ENCODE results near the gene FGD6.
"Not testable (repeated sequence)": the region's sequence is repeated elsewhere in the genome, so short reads cannot be mapped to it uniquely, and the experiment has no call there.

The FGD6 gene

DNA sequence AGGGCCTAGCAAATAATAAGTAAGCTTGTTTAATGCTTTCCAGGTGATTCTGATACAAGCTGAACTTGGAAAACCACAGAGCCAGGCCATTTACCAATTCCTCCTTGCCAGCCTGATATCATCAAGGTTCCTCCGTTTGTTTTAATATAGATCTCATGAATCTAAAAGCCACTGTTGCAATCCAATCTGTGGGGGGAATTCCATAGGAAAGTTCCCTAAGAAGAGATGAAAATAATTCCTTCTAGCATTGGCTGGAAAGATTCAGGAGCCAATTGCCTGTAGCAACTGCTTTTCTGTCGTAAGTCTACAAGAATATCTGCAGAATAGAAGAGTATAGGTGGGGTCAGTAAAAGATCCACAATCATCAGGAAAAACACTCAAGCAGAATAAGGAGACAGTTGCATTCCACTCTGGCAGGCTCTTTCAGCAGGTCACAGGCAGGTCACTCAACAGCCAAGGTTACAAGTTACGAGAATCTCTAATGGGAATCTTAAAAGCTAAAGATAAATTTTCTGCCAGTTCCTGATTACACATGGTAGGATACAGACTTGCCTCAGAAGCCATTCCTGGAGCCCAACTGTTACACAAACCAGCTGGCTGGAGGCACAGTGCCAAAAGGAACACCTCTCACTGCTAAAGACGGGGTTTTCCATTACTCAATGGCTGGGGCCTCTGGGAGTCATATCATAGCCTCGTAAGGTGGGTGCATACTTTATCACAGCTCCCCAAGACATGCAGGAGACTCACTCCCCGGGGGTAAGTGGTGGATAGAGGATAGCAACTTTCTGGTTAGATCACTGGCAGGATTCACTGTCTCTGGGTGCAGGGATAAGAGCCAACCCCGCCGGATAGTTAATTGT, 43.6 kb downstream of the FGD6 start:
- DNase-seq = peak; percentile 80

GRCh38 chr12:95169368-95169767, 47.9 kb downstream of the FGD6 start:
- DNase-seq = peak; percentile 48

- no peak for DNase-seq
Measured at GRCh38 chr12:95168746-95169145, 48.5 kb downstream of the FGD6 start.

DNA sequence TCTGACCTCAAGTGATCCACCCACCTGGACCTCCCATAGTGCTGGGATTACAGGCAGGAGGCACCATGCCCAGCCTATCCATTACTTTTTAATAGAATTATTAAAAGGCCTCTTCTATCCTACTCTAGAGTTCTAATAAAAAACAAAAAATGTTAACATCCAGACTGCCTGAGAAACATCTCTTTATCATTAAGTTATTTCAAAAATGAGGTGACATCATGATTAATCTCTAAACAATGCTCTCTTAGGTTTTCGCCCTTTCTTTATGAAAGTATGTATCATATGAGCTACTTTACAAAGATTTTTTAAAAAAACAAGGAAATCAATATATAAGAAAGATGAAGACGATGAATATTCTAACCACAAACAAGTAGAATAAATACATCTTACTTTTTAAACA, 52.6 kb downstream of the FGD6 start:
- no peak for DNase-seq

DNA sequence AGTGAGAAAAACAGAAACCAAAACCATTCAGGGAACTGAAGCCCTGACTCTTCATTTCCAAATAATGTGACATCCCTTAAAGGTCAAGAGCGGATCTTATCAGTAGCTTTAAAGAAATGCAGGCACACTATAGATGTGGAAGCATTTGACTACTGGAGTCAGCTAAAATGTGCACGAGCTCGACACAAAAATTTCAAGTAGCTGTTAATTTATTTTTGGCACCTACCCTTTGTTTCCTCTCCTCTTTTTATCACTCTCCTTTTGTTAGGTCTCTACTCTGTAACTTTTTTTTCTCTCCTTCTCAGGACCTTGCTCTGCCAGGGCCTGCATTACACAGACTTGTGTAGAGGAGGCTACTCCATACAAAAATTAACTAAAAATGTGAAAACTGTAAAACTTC, 58.3 kb downstream of the FGD6 start:
- no peak for DNase-seq

DNA sequence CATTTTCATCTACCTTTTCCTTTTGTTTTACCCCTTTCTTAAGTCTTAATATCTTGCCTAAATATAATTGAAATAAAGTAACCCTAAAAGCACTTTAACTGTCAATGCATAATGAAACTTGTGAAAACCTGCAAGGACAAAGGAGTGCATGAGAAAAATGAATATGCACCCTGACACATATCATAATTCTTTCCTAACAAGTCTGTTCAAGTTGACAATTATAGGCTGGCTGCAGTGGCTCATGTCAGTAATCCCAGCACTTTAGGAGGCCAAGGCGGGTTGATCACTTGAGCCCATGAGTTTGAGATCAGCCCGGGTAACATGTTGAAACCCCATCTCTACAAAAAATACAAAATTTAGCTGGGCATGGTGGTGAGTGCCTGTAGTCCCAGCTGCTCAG, 65.4 kb downstream of the FGD6 start:
- DNase-seq = no peak

DNA sequence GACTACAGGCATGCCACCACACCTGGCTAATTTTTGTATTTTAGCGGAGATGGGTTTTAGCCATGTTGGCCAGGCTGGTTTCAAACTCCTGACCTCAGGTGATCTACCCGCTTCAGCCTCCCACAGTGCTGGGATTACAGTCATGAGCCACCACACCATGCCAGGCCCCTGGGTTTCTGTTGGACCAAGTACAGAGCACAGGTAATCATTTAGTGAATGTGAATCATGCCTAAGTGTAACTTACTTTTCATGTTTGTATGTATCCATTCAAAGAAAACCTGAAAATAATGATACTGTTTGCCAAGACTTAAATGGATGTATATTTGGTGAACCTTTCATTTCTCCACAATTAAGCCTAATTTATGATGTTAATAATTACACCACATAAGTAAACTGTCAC, 65.9 kb downstream of the FGD6 start:
- DNase-seq = no peak

DNA sequence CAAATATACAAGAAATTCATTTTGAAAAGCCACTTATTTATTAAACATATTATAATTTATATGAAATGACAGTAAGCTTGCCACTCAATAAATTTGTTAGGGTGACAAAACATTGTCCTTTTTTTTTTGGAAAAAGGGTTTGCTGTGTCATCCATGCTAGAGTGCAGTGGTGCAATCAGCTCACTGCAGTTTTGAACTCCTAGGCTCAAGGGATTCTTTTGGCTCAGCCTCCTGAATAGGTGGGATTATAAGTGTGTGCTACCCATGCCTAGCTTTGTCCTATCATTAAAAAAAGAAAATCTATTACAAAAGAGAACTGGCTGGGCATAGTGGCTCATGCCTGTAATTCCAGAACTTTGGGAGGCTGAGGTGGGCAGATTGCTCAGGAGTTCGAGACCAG, 66.8 kb downstream of the FGD6 start:
- no peak for DNase-seq

DNA sequence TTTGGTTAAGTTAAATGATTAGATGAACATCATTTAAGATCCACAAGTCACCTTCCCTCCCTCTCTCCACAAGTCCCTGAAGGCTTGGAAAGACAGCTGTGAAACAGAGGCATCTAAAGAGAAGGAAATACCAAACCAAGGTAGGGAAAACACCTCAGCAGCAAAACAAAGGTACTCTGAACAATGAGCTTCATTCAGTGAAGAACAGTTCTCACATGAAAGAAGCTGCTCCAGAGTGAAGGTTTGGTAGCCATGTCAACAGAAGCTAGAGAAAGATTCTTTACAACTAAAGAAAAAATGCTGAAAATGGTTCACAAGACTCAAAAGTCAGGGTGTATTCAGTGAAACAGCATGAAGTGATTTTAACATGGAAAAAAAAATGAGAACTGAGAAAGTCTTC, 69.4 kb downstream of the FGD6 start:
- no peak for DNase-seq

DNA sequence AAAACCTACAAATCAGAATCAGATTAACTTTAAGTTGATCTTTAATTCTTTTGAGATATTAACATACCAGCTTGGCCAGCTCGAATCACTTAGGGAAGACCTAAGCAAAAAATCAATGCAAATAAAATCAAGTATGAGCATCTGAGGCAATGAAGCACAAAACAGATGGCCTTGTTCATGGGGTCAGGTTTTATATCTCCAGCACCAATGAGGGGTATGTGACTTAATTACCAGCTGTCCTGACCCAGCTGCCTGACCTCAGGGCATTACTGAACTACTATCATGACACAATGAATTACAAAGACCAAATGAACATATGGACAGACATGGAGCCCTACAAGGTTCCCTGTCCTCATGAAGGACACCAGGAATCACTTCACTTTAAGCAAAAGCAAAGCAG, 70.5 kb downstream of the FGD6 start:
- no peak for DNase-seq

DNA sequence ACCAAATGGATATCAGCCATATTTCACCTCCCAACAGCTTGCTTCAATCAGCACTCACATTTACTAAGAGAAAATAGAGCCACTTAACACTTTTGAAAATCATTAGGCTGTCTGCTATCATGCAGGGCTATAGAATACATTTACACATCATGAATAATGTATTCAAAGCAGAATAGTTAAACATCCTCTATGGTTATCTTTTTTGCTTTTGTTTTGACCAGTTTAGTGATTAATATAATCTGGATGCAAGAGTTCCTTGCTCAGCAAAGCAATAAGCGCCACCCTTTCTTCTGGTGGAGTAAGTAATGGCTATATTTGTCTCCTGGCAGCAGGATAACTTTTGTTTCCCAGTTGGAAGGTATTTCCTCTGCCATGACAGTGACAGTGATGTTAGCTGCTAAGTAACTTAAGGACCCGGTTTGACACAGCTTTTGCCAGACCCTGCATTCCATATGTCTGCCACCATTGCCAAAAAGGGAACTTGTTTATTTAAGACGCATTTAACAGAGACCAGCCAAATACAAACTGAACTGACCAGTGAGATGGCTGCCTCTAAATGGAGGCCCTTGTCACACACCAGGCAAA, 73.6 kb downstream of the FGD6 start:
- no peak for DNase-seq

- DNase-seq = no peak
Measured at GRCh38 chr12:95142431-95143151, 74.7 kb downstream of the FGD6 start.

GRCh38 chr12:95141310-95141709, 76.0 kb downstream of the FGD6 start:
- DNase-seq = no peak

GRCh38 chr12:95138031-95138430, 79.2 kb downstream of the FGD6 start:
- not testable (repeated sequence) for DNase-seq

DNA sequence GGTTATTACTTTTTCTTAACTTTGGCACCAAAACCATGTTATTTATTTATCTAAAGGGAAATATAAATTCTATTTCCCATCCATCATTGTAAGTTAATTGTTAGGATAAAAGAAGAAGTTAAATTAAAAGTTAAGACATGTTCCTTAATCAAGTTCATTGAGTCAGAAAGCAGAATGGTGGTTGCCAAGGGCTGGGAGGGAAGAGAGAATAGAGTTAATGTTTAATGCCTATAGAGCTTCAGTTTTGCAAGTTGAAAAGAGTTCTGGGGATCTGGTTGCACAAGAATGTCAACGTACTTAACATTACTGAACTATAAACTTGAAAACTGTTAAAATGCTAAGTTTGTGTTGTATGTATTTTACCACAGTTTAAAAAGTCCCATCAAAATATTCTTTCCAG, 80.7 kb downstream of the FGD6 start:
- no peak for DNase-seq

DNA sequence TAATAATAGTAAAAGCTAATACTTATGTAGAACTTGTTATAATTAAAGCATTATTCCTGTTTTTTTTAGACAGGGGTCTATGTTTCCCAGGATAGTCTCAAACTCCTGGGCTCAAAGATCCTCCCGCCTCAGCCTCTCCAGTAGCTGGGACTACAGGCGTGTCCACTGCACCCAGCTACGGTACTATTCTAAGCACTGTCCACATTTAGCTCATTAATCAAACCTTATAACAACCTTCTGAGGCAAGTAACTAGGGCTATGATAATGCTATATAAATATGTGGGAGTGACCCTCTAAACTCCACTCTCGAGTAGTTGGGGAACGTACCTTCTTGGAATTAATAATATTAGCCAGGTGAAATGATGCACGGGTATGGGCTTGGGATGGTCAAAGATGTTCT, 83.2 kb downstream of the FGD6 start:
- no peak for DNase-seq

DNA sequence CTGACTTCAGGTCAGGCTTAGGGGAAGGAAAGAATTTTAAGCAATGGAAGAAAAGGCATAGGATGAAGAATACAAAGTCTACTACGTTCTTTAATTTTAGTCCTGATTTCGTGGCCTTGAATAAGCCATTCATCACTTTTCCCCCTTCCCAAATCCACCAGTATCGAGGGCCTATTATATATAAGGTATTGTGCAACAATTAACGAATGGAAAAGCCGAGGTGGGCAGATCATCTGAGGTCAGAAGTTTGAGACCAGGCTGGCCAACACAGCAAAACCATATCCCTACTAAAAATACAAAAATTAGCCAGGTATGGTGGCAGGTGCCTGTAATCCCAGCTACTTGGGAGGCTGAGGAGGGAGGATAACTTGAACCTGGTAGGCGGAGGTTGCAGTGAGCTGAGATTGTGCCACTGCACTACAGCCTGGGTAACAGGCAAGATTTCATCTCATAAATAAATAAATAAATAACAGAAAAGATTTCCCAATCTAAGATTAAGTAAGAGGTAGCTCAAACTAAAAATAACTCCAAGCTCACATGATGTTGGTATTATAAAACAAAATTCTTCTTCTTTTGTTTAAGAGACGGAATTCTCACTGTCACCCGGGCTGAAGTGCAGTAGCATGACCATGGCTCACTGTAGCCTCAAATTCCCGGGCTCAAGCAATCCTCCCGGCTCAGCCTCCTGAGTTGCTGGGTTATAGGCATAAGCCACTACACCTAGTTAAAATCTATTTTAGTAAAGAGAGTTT, 85.5 kb downstream of the FGD6 start:
- no peak for DNase-seq

- no peak for DNase-seq
Measured at GRCh38 chr12:95130096-95130495, 87.2 kb downstream of the FGD6 start.

DNA sequence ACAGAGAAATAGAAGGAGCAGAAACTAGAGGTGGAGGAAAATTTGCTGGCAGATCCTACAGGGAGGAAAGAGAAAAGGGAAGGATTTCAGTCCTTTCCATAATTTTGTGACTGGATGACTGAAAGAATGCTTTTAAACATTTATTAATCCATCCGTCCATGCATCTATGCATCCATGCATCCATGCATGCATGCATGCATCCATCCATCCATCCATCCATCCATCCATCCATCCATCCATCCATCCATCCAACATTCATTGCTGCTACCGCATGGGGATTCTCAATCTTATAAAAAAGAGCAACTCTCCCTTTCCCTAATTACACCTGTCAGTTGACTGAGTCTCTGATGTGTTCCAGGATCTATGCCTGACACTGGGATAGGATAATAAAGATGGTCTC, 88.2 kb downstream of the FGD6 start:
- DNase-seq = no peak

DNA sequence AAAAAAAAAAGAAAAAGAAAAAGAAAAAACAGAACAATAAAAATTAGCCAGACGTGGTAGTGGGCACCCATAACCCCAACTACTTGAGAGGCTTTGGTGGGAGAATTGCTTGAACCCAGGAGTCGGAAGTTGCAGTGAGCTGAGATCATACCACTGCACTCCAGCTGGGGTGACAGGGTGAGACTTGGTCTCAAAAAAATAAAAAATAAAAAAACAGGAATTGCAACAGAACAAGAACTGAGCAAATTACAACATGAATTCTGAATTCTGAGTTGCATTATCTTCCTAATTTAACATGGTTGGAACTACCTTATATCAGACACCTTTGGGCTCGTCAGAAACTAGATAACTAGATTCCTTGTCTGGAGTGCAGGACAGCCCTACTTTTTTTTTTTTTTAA, 90.5 kb downstream of the FGD6 start:
- DNase-seq = no peak

DNA sequence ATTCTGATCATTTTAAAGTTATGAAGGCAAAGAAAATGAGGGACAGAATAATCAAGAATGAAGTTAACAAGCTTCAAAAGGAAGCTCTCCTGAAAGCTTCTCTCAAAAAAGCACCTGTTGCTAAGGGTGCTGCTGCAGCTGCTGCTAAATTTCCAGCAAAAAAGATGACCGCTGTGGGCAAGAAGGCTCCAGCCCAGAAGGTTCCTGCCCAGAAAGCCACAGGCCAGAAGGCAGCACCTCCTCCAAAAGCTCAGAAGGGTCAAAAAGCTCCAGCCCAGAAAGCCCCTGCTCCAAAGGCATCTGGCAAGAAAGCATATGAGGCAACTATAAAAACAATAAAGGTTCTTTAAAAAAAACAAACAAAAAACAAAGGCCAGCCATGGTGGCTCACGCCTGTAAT, 91.2 kb downstream of the FGD6 start:
- no peak for DNase-seq

DNA sequence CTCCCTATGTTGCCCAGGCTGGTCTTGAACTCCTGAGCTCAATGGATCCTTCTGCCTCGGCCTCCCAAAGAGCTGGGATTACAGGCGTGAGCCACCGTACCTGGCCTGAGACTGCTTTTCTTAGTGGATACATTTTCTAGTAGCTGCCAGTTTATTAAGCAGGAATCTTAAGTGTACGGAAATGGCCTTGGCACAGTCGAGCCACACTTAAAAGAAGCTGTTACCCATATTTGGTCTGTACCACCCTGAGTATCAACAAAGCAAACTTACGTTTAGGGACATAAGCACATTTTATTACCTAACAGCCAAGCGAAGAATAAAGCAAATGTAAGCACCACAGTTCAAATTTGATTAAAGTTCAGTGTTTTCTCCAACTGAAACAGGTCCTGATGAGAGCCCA, 93.2 kb downstream of the FGD6 start:
- DNase-seq = no peak

- no peak for DNase-seq
Measured at GRCh38 chr12:95118788-95119179, 98.5 kb downstream of the FGD6 start.

All from hematopoietic multipotent progenitor cell treated with erythropoietin and hydrocortisone succinate and interleukin-3 and kit ligand, for 6 days (in vitro differentiated cells).